Bronchus fibroblast of lung (primary cell): ENCODE data around the gene MYO5C. TPM values are rescaled to one million over a fixed set of nuclear protein-coding genes. Genes with fewer than 3 reads are reported as not detected.

Experiments used
- total RNA-seq: library from RNA; depleted of rRNA; stranded (reverse); fragments of >200 nt; gene quantifications from 2 replicates; pipeline ENCODE4 v1.2.3, GENCODE V29; 2015

MYO5C gene, protein sequence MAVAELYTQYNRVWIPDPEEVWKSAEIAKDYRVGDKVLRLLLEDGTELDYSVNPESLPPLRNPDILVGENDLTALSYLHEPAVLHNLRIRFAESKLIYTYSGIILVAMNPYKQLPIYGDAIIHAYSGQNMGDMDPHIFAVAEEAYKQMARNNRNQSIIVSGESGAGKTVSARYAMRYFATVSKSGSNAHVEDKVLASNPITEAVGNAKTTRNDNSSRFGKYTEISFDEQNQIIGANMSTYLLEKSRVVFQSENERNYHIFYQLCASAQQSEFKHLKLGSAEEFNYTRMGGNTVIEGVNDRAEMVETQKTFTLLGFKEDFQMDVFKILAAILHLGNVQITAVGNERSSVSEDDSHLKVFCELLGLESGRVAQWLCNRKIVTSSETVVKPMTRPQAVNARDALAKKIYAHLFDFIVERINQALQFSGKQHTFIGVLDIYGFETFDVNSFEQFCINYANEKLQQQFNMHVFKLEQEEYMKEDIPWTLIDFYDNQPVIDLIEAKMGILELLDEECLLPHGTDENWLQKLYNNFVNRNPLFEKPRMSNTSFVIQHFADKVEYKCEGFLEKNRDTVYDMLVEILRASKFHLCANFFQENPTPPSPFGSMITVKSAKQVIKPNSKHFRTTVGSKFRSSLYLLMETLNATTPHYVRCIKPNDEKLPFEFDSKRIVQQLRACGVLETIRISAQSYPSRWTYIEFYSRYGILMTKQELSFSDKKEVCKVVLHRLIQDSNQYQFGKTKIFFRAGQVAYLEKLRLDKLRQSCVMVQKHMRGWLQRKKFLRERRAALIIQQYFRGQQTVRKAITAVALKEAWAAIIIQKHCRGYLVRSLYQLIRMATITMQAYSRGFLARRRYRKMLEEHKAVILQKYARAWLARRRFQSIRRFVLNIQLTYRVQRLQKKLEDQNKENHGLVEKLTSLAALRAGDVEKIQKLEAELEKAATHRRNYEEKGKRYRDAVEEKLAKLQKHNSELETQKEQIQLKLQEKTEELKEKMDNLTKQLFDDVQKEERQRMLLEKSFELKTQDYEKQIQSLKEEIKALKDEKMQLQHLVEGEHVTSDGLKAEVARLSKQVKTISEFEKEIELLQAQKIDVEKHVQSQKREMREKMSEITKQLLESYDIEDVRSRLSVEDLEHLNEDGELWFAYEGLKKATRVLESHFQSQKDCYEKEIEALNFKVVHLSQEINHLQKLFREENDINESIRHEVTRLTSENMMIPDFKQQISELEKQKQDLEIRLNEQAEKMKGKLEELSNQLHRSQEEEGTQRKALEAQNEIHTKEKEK (N-terminal part only)
- total RNA-seq = 0.15 and 0.50 TPM in 2 replicates

DNA sequence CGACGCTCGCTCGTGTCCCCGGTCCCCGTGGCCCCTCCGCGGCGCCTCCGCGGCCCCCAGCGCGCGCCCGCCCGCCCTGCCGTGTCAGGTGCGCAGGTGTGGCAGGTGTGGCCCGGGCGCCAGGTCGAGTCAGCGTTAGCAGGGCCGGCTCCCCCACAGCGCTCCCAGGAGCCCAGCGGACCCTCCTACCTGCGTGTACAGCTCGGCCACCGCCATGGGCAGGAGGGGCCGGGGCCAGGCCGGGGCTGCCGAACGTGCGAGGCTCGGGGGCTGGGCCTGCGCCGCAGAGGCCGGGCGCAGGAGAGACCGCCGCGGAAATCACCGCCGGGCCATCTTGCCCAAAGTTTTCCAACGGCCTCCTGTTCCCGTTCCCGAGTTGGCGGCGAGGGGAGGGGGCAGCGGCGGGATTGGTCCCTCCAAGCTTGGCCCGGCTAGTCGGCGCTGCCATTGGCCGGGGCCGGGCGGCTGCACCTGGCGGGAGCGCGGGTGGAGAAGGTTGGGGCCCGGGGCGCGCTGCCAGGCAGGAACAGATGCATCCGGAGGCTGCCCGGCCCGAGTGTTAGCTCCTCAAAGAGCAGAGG is at the start of gene MYO5C:
Gene MYO5C (minus strand): TSS at position 384 of the 581 bp plus-strand sequence. CDS start 168 bp downstream, at position 216.

DNA sequence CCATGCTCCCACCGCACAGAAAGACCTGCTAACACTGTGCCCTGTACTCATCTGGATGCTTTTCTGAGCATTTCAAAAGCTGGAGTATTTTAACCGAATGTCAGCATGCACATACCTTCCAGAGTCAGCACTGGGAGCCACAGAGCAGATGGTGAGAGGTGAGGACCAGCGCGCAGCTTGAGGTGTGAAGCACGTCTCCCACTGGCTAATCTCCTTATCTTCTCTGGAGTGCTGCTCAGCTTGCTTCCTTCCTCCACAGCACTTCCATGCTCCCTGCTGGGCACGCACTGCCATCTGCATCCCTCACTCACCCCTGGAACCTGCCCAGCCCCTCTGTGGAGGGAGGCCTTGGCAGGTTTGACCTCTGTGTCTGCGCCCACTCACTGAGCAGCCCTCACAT is 104.4 kb downstream of the MYO5C start, which contains the start of gene GNB5:
Gene GNB5 (minus strand): TSS at position 186 of the 400 bp plus-strand sequence. CDS start 6,716 bp downstream, outside the sequence.

Other genes with a start within 250 kb of the MYO5C start
- 0.15 TPM in 1 of 2 replicates, not detected in the other for gene BCL2L10, start 183.0 kb downstream of the MYO5C start, total RNA-seq
- gene GNB5, start 104.4 kb downstream of the MYO5C start, total RNA-seq = 13.7 and 15.0 TPM in 2 replicates
- 15.3 and 18.5 TPM in 2 replicates for gene MYO5A, start 233.1 kb upstream of the MYO5C start, total RNA-seq